Hematopoietic multipotent progenitor cell treated with erythropoietin and hydrocortisone succinate and interleukin-3 and kit ligand, for 4 days (in vitro differentiated cells): ENCODE measurements around the gene HAS3.
A peak's percentile ranks its signal among the peaks of the same experiment; 100 is the strongest.
"Not testable (repeated sequence)": the region's sequence is repeated elsewhere in the genome, so short reads cannot be mapped to it uniquely, and the experiment has no call there.

Source experiments
- DNase-seq: peaks from one replicate; pipeline ENCODE4 v3.0.0-alpha.2; 2015

Gene HAS3

DNA sequence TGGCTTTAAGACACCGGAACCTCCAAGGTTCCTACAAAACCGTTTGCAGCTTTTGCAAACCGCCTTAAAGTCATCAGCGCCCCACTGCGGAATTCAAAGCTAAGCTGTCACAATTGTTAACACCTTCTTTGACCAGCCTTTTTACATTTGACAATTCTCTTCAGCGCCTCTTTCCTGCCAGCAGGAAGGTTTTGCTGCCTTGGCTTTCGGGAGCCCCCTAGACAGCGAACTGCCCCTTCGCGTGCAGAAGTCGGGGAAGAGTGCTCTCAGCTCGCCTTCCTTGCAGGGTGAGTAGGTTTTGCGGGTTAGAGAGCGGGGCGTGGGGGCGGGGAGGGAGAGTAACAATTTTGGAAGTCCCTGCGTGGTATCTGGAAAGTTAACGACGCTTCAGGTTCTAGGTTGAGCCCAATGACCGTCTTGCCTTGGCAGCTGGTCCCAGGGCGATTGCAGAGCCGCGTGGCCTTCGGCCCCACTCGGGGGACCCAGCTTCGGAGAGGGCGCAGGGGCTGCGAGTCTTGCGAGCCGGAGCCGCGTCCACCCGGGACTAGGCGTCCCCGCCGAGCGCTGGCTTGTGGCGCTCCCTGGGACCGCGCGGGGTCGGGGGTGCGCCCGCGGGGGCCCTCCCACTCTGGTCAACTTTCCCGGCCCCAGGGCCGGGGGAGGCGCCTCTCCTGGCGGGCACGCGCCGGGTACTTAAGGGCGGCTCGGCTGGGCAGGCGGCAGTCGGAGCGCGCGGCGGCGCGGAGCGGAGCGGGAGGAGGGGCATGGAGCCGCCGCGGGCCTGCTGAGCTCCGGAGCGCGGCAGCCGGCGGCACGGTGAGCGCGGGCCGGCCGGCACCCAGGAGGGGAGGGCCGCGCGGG is at the start of gene HAS3:
TSS of gene HAS3 (plus strand) at position 153 of the 861 bp plus-strand sequence. CDS start 3,743 bp downstream, outside the sequence.
- DNase-seq = peak; percentile 82

DNA sequence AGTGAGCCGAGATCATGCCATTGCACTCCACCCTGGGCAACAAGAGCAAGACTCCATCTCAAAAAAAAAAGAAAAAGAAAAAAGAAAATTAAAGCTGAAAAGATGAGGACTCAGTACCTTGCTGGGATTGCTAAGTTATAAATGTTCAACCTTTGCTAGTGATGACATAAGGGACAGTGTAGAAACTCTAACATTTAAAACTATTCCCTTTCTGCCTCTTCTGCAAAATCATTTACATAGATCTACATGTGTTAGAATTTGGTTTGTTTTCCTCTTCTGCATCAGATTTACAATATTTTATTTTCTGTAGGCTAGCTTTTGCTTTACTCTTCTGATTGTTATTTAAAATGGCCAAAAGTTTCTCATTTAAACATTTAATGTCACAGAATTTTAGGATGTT is 49.5 kb upstream of the HAS3 start:
- DNase-seq = no peak

- peak; percentile 22 for DNase-seq
Measured at GRCh38 chr16:69056421-69056820, 49.0 kb upstream of the HAS3 start.

- DNase-seq = peak; percentile 46
Measured at GRCh38 chr16:69057400-69058378, 47.8 kb upstream of the HAS3 start.

GRCh38 chr16:69063491-69063890 is 42.0 kb upstream of the HAS3 start:
- DNase-seq = not testable (repeated sequence)

- DNase-seq = no peak
Measured at GRCh38 chr16:69064124-69064763, 41.2 kb upstream of the HAS3 start.

DNA sequence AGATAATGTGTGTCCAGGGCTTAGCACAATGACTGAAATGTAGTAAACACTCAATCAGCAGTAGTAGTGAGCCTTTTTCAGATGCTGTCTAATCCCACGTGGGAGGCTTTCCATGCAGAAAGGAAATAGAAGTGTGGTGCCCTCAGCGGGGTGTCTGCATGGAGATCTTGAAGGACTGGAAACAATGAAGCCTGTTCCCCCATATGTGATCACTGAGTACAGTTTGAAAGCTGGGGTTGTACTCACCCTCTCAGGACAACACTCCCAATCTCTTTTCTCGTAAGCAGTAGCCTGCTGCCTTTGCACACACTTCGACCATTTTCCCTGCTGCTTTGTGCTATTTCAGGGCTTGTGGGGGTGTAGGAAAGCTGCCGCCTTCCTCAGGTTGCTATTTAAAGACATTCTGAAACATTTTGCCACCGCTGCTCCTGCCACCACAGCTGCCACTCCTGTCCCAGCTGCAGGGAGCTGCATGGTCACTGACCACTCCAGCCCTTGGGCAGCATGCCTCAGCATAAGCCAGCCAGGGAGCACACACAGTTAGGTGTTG is 40.6 kb upstream of the HAS3 start:
- DNase-seq = no peak

DNA sequence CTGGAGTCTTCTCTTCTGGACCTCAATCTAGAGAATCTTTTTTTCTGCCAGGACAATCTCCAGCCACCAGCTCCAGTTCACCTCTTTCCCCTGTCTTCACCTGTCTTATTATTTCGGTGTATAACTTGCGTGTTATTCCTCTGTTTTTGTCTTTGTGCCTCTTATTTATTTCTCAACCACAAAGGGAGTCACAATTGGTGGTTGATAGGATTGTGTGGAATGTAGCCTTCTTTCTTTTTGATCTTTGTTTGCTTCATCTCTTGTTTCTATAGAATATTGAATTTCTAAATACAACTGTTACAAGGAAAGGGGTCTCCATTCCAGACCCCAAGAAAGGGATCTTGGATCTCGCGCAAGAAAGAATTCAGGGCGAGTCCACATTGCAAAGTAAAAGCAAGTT is 35.9 kb upstream of the HAS3 start:
- no peak for DNase-seq

DNA sequence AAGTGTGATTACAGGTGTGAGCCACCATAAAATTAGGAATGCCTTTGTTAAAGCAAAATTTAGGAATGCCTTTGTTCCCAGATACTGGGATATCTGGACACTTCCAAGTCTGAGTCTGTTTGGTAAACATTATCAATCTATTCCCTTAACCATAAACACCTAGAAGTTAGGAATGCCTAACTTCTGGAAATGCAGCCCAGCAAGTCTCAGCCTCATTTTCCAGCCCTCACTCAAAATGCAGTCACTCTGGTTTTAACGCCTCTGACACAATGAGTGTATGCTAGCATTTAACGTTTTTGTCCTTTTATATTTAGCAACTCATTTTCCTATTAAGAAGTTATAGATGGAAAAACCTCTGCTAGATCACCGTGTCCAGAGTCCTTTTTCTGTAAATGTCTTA is 34.4 kb upstream of the HAS3 start:
- no peak for DNase-seq

DNA sequence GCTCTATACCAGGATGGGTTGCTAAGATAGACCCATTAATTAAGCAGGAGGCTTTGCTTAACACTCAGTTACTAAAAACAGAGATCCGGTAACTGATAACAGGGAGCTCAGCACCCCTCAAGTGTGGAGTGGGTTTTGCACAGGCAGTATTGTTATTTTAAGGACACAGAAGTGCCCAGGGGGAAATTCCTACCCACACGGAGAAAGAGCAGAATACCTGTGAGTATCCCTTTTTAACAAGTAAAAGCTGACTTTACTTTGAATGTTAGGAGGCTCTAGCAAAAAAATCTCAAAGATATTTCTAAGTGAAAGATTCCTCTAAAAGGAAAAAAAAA is 32.8 kb upstream of the HAS3 start:
- no peak for DNase-seq

DNA sequence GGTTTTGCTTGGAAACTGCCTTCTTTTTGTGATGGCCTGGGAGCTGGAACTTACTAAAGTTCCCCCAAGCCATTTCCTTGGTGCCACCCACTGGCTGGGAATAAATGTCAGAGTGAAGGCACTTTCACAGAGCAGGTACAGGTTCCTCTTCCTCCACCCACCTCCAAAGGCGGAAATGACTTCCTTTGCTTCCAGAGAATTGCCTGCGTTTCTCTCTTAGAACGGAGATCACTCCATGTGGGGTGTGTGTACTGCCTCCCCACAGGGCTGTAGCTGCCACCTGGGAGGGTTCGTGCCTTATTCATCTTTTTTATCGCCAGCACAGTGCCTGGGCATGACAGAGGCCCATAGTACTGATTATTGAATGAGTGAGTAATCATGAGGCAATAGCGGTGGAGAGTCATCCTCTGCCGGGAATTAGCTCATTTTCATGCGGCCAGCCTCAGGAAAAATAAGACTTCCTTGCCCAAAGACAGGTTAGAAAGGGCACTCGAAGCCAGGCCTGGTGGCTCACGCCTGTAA is 32.2 kb upstream of the HAS3 start:
- DNase-seq = no peak

GRCh38 chr16:69077251-69077650 is 28.2 kb upstream of the HAS3 start:
- no peak for DNase-seq

- no peak for DNase-seq
Measured at GRCh38 chr16:69078073-69078472, 27.4 kb upstream of the HAS3 start.

DNA sequence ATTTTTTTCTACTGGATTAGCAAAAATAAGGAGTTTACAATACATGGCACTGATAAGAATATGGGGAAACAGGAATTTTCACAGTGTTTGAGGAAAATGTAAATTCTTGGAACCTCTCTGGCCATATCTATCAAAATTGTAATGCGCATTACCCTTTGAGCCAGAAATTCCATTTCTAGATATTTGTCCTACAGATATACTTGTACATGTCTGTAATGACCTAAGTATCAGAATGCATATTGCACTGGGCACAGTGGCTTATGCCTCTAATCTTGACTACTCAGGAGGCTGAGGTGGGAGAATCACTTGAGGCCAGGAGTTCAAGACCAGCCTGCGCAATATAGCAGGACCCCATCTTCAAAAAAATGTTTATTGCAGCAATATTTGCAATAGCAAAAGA is 25.8 kb upstream of the HAS3 start:
- DNase-seq = no peak

- DNase-seq = no peak
Measured at GRCh38 chr16:69083306-69083941, 22.0 kb upstream of the HAS3 start.

GRCh38 chr16:69084289-69084688 is 21.2 kb upstream of the HAS3 start:
- no peak for DNase-seq

DNA sequence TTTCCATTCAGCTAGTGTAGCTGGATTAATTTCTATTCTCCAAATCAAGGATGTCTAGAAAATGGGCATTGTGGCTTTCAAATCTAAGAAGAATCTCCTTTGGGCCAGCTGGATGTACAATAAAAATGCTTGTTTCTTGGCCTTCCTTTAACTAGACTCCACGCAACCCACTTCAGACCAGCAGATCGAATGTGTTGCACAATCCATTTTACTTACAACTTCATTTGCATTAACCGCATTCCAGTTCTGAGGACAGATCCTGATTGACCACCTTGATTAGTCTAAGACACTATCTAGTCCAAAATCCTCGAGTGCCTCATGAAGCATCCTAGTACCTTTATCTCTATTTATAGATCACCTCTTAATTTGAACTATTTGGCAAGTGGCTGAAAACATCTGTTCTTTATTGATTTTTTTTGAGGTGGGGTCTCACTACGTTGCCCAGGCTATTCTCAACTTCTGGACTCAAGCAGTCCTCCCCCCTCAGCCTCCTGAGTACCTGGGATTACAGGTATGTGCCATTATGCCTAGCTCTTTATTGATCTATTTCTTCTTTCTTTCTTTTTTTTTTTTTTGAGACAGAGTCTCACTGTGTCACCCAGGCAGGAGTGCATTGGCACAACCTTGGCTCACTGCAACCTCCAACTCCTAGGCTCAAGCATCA is 20.3 kb upstream of the HAS3 start:
- DNase-seq = no peak

GRCh38 chr16:69087161-69087581 is 18.3 kb upstream of the HAS3 start:
- peak; percentile 36 for DNase-seq

DNA sequence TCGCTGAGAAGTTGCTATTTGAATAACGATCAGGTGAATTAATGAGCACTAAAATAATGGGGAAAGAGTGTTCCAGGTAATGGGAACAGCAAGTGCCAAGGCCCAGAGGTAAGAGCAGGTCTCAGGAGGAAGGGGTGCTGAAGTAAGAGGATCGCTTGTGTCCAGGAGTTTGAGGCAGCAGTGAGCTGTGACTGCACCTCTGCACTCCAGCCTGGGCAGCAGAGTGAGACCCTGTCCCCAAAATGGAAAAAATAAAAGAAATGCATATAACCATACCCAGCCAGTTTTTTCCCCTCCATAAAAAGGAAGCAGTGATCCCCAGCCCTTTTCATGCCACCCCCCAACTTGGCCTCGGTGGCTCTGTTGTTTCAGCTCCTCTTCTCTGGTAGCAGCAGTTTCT is 16.8 kb upstream of the HAS3 start:
- DNase-seq = no peak

DNA sequence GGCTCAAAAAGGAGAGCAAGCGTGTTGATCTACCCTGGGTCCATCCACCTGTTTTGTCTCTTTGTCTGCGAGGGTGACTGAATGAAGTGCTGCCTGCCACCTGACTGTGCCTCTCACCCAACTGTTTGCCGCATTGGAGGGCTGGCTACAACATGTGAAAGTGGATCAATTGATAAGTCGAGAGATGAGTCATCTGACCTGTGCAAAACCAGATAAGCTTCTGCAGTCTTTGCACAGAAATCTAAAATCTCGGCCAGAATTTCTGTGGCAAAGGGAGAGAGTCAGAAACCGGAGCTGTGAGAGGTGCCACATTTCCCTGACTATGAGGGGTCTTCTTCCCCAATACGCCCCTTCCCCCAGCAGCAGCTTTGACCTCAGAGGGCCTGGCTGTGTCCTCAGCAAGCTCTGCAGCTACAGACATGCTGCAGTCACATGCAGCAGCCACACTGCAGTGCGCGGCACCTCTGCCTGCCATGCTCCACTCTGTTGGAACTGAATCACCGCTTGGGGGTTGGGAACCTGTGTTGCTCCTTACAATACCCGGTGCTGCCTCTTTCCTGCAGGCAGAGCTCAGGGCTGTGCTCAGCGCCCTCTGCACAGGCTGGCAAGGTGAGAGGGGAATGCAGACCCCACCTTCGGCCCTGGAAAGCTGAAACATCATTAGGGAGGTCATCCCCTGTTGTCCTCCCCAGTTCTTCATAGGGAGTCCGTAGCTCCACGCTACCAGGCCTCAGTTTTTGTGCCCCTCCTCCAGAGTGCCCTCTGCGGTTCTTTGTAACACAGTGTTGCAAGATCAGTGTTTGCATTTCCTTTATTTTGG is 16.2 kb upstream of the HAS3 start:
- DNase-seq = peak; percentile 84

GRCh38 chr16:69093974-69094373 is 11.5 kb upstream of the HAS3 start:
- DNase-seq = no peak
